ENCODE data around the gene MRAS. TPM values are rescaled to one million over a fixed set of nuclear protein-coding genes. Genes with fewer than 3 reads are reported as not detected.
A peak's percentile ranks its signal among the peaks of the same experiment; 100 is the strongest.

MRAS gene
- 58.3 and 59.1 TPM in 2 replicates for polyA plus RNA-seq (2011; rRNA removed)
- 45.8 and 60.2 TPM in 2 replicates for polyA minus RNA-seq (2011; rRNA and poly(A)+ RNA removed)

GRCh38 chr3:138347960-138348753 is at the start of gene MRAS:
Gene MRAS (plus strand): TSS chr3:138348579. CDS start chr3:138372884, 24,305 bp downstream.
- DNase-seq (ENCODE audit: low read depth, low spot score), result peak; percentile 43
- TF ChIP-seq, protein P1, sequence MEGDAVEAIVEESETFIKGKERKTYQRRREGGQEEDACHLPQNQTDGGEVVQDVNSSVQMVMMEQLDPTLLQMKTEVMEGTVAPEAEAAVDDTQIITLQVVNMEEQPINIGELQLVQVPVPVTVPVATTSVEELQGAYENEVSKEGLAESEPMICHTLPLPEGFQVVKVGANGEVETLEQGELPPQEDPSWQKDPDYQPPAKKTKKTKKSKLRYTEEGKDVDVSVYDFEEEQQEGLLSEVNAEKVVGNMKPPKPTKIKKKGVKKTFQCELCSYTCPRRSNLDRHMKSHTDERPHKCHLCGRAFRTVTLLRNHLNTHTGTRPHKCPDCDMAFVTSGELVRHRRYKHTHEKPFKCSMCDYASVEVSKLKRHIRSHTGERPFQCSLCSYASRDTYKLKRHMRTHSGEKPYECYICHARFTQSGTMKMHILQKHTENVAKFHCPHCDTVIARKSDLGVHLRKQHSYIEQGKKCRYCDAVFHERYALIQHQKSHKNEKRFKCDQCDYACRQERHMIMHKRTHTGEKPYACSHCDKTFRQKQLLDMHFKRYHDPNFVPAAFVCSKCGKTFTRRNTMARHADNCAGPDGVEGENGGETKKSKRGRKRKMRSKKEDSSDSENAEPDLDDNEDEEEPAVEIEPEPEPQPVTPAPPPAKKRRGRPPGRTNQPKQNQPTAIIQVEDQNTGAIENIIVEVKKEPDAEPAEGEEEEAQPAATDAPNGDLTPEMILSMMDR (IDR thresholded peaks at IDR 0.05; ENCODE audit: low read depth, low read length), result peak; percentile 47
- CTCF ChIA-PET, result interaction anchor here (0.7 to 7.1 kb wide), 6 partner anchors 13 to 575 kb away, joined by 3 to 36 read pairs (median 4); partner anchors contain the start of gene NME9
- Histone ChIP-seq H3K9me3 (ENCODE audit: control insufficient read depth, insufficient read depth, low read length) (no peaks in the 10 kb centered on the region), H3K27me3 (ENCODE audit: control insufficient read depth, insufficient read depth, low read length) (no peaks in the 10 kb centered on the region), H3K4me3 (ENCODE audit: low read depth, low read length) (peak within 1 kb of the TSS; percentile 82), H3K27ac (ENCODE audit: low read depth, low read length) (peak within 1 kb of the TSS; percentile 70)
- POLR2A ChIA-PET, result interaction anchor here (0.6 to 0.7 kb wide), 2 partner anchors 86 to 341 kb away, joined by 3 read pairs; partner anchors contain the start of gene ESYT3

DNA sequence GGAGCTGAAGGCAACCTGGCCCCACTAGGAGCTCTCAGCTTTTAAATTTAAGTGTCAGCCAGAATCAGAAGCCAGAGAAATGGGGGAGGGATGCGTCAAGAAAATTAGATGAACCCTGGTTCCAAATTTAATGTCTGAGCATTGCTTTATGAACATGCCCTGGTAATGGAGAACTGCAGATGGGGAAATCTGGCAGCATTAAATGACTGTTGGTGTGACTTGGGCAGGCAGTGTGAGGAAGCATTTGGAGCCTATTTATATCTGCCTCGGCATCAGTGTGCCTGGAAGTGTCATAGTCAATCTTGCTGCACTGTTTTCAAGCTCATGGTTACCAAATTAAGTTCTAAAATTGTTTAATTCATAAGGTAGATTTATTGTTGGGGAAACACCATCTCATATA is 47.7 kb upstream of the MRAS start:
- Histone ChIP-seq H3K27ac (ENCODE audit: low read depth, low read length) (no peak overlapping the region), H3K4me3 (ENCODE audit: low read depth, low read length) (no peak overlapping the region), H3K27me3 (ENCODE audit: control insufficient read depth, insufficient read depth, low read length) (no peaks in the 10 kb centered on the region), H3K9me3 (ENCODE audit: control insufficient read depth, insufficient read depth, low read length) (no peaks in the 10 kb centered on the region)
- ChIA-PET CTCF (interaction anchor here (0.6 kb wide), 1 partner anchor 14 kb away, joined by 3 read pairs; no protein-coding TSS in a partner anchor), POLR2A (no interaction called here)
- no peak for DNase-seq (ENCODE audit: low read depth, low spot score)
- TF ChIP-seq, protein P1 (IDR thresholded peaks at IDR 0.05; ENCODE audit: low read depth, low read length), result no peak

- no peak overlapping the region for H3K27ac ChIP-seq (ENCODE audit: low read depth, low read length)
- TF ChIP-seq, protein P1 (IDR thresholded peaks at IDR 0.05; ENCODE audit: low read depth, low read length), result no peak
- H3K4me3 ChIP-seq (ENCODE audit: low read depth, low read length), result no peak overlapping the region
- H3K9me3 ChIP-seq (ENCODE audit: control insufficient read depth, insufficient read depth, low read length), result peaks cover 3% of the 10 kb centered on the region; the same call in 1 of the 2 replicates
- no peaks in the 10 kb centered on the region for H3K27me3 ChIP-seq (ENCODE audit: control insufficient read depth, insufficient read depth, low read length)
- DNase-seq (ENCODE audit: low read depth, low spot score), result no peak
- ChIA-PET CTCF (no interaction called here), POLR2A (no interaction called here)
Measured at GRCh38 chr3:138303474-138303873, 44.9 kb upstream of the MRAS start.

DNA sequence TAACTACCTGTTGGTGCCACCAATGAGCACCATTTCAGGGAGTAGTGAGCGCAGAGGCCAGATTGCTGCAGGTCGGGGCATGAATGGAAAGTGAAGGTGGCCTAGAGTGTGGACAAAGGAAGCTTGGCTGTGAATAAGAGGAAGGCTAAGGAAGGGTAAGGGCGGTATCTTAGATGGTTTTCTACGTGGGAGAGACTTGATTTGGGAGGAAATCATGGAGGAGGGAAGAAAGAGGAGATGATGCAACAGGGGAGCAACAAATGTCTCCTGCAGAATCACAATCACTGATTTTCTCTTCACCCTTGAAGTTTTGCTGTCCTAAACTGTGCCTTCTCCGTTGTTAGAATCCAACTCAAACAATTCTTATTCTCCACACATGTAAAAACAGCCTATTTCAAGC is 40.5 kb upstream of the MRAS start:
- ChIA-PET POLR2A (no interaction called here), CTCF (no interaction called here)
- no peak overlapping the region for H3K4me3 ChIP-seq (ENCODE audit: low read depth, low read length)
- DNase-seq (ENCODE audit: low read depth, low spot score), result no peak
- no peak overlapping the region for H3K27ac ChIP-seq (ENCODE audit: low read depth, low read length)
- peaks cover 10% of the 10 kb centered on the region for H3K27me3 ChIP-seq (ENCODE audit: control insufficient read depth, insufficient read depth, low read length)
- H3K9me3 ChIP-seq (ENCODE audit: control insufficient read depth, insufficient read depth, low read length), result peaks cover 15% of the 10 kb centered on the region
- TF ChIP-seq, protein P1 (IDR thresholded peaks at IDR 0.05; ENCODE audit: low read depth, low read length), result no peak

GRCh38 chr3:138308783-138309182 is 39.6 kb upstream of the MRAS start:
- ChIA-PET CTCF (no interaction called here), POLR2A (no interaction called here)
- H3K9me3 ChIP-seq (ENCODE audit: control insufficient read depth, insufficient read depth, low read length), result peaks cover 15% of the 10 kb centered on the region
- H3K27me3 ChIP-seq (ENCODE audit: control insufficient read depth, insufficient read depth, low read length), result peaks cover 12% of the 10 kb centered on the region
- no peak overlapping the region for H3K27ac ChIP-seq (ENCODE audit: low read depth, low read length)
- H3K4me3 ChIP-seq (ENCODE audit: low read depth, low read length), result no peak overlapping the region
- TF ChIP-seq, protein P1 (IDR thresholded peaks at IDR 0.05; ENCODE audit: low read depth, low read length), result no peak
- no peak for DNase-seq (ENCODE audit: low read depth, low spot score)
